Activated T-helper 9 cell treated with anti-CD3 and anti-CD28 coated beads, Interleukin-2, amount 50 U/mL, for 16 hours (primary cell): ENCODE data around the gene MATCAP1.
A peak's percentile ranks its signal among the peaks of the same experiment; 100 is the strongest.

Experiments used
- DNase-seq: peaks from one replicate; pipeline ENCODE4 v3.0.0-alpha.2; 2020; ENCODE audit warnings: low read depth

MATCAP1 gene

DNA sequence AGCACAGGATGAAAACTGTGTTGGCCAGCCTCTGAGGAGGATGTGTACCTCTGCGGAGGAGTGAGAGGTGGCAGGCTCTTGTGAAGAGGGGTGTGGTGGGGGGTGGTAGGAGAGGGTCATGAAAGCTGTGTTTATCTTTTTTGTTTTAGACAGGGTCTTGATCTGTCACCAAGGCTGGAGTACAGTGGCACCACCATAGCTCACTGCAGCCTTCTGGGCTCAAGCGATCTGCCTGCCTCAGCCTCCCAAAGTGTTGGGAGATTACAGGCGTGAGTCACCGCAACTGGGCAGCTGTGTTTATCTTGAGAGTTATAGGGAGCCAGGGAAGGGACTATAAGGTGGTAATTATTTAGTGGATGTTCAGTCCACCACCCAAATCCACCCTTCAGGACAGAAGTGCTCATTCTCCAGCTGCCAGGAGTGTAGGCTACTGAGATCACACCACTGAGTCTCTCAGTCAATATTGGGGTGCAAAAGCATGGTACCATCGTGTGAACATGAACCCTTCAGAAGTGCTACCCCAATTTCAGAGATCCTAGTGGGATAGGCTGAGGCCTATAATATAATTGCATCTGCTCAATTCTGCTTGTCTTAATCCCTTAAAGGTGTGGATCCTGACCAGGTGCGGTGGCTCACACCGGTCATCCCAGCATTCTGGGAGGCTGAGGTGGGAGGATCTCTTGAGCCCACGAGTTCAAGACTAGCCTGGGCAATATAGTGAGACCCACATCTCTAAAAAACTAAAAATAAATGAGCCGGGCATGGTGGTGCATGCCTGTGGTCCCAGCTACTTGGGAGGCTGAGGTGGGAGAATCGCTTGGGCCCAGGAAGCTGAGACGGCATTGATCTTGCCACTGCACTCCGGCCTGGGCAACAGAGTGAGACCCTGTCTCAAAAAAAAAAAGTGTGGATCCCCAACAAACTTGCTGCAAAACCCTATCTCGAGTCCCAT lies 7.0 kb upstream of the MATCAP1 start:
- DNase-seq = no peak

- DNase-seq = no peak
Measured at GRCh38 chr16:67190041-67190440, 6.3 kb upstream of the MATCAP1 start, which contains the start of gene EXOC3L1. Gene EXOC3L1, minus strand, starts transcription at chr16:67190136. Its CDS starts 460 bp downstream, at chr16:67189676.

DNA sequence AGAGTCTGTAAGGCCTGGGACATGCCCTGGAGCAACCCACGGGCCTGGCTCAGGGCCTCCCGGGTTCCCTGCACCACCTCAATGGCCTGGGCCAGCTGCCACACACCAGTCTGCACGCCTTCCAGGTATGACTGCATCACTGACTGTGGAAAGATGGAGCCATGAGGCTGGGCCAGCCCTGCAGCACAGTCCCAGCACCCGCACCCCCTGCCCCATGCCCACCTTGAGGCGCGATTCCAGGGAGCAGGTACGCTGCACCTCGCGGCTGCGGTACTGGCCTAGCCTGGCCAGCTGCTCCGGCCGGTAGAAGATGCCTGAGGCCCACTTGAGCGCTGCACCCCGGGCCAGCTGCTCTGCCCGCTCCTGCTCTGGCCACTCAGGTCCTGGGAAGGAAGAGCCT lies 5.0 kb upstream of the MATCAP1 start:
- no peak for DNase-seq

- no peak for DNase-seq
Measured at GRCh38 chr16:67188323-67188722, 4.6 kb upstream of the MATCAP1 start.

GRCh38 chr16:67187175-67187890 lies 3.6 kb upstream of the MATCAP1 start:
- no peak for DNase-seq

GRCh38 chr16:67186550-67186950 lies 2.8 kb upstream of the MATCAP1 start:
- DNase-seq = no peak

DNA sequence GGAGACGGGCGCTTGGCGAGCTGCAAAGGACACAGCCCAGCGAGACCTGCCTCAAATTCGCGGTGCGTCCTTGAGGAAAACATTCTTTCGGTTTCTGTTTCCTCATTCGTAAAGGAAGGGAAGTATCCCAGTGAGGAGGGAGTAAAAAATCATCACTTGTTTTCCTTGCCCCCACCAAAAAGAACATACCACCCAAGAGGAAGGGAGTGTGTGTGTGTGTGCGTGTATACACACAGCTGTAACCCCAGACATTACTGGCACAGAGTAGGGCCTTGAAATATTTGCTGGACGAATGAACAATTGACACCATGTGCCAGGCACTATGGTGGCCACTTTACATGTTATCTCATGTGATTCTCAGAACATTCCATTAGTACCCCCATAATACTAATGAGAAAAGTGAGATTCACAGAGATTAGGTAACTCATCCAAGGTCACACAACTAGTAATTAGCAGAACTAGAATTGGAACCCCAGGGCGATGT lies 1.9 kb upstream of the MATCAP1 start:
- DNase-seq = no peak

DNA sequence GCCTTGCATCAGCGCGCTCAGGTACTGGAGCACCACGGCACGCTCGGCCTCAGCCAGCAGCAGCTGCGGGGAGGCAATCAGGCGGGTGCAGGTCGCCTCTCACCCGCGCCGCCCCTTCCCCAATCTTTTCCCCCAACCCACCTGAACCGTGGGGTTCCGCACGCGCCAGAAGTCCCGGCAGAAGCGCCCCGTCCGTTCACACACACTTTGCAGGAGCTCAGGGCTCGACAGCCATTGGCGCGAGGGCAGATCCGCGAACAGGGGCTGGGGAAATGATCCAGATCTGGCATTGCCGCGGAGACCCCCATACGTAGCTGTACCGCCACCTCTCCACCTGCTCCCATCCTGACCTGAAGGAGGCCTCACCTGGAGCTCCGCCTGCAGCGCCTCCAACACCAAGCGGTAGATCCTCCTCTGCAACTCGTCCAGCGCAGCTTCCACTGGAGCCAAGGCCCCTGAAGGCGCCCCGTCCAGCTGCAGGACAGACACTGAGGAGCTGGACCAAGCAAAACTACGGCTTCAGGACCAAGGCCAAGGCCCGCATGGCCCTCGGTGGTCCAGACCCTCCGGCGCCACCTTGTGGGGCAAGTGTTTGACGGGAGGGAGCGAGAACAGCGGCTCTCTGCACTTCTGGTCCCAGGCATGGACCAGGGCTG lies 1.4 kb upstream of the MATCAP1 start:
- peak; percentile 75 for DNase-seq

GRCh38 chr16:67184453-67184994 lies 761 bp upstream of the MATCAP1 start:
- no peak for DNase-seq

- no peak for DNase-seq
Measured at GRCh38 chr16:67183284-67183626, 508 bp downstream of the MATCAP1 start.

- no peak for DNase-seq
Measured at GRCh38 chr16:67182288-67182687, 1.5 kb downstream of the MATCAP1 start.

DNA sequence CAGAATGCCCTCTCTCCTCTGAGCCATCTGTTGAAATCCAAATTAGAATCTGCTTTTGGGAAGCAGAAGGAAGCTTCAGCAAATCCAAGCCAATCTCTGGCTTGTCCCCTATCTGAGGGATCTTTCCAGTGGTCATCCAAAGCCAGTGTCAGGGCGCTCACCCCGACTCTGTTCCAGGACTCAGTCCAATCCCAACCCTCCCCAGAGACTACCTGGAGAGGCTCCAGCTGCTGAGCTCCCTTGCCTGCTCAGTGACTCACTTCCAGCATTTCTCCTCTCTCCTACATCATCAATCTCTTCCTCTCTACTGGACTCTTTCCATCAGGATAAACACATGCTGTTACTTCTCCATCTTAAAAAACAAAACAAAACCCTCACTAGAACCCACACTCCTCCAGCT lies 2.4 kb downstream of the MATCAP1 start:
- no peak for DNase-seq

DNA sequence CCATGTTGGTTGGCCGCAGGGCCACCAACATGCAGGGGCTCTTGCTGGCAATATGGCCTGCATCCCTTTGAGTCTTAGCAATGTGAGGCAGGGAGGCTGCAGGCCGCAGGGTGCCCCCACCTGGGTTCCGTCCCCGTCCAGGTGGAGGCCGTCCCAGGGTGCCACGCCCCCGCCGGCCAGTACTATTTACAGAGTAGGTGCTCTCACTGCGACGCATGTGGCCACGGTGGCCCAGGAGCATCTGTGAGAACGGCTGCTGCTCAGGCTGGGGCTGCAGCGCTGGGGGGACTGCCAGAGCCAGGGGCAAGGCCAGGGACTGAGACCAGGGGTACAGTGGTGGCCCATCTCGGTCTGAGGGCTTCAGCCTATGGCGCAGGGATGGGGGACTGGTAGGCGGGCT lies 3.6 kb downstream of the MATCAP1 start:
- no peak for DNase-seq

- no peak for DNase-seq
Measured at GRCh38 chr16:67179421-67180080, 4.2 kb downstream of the MATCAP1 start.

DNA sequence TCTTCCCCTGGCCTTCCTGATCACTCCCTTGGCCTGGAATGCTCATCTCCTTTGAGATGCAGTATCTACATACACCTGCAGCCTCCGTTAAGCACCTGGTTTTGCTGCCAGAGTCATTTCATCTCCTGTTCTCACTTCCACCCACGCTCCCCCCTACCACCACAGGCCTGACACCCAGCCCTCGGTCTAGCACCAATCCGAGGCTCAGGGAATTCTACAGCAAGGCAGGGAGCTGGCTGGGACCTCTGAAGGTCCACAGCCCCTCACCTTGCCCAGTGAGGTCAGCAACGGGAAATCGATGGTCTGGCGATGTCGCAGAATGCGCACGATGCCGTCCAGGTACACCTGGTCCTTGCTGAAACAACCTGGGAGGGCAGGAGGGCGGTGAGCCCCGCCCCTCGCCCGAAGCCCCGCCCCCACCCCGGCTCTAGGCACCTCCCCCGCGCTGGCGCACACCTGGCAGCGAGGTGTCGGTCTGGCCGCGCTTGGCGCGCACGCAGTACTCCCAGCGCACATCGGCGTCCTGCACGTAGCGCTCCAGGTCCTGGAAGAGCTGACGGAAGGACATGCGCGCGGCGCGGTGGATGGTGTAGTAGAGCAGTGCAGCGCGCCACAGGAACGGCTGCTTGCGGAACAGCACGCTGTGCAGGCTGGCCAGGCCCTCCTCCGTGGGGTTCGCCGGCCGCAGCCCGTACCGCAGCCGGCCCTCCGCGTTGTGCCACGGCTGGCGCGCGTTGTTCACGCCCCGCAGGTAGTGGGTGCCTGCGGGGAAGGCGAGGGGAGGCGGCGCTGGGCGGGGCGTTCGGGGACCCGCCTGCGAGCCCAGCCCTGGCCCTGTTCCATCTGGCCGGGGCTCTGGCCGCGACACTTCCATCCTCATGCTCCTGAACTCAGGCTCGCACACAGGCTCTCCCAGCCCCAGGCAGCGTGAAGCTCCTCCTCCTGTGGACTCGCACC lies 5.7 kb downstream of the MATCAP1 start:
- DNase-seq = peak; percentile 44

DNA sequence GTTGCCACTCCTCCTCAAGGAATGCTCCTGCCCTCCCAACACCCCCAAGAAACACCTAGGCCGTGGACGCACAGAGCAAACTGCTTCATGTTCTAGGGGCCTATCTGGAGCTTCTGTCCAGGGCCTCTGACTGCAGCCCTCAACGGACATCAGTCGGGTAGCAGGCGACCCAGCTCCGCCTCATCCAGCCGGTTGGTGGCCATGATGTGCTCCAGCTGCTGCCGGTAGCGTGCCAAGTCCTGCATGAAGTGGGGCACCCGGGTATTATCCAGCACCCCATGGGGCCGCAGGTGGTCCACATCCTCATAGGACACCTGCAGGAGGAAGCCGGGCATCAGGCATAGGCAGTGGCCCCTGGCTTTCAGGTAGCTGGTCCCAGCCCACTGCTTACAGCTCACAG lies 7.1 kb downstream of the MATCAP1 start:
- no peak for DNase-seq

DNA sequence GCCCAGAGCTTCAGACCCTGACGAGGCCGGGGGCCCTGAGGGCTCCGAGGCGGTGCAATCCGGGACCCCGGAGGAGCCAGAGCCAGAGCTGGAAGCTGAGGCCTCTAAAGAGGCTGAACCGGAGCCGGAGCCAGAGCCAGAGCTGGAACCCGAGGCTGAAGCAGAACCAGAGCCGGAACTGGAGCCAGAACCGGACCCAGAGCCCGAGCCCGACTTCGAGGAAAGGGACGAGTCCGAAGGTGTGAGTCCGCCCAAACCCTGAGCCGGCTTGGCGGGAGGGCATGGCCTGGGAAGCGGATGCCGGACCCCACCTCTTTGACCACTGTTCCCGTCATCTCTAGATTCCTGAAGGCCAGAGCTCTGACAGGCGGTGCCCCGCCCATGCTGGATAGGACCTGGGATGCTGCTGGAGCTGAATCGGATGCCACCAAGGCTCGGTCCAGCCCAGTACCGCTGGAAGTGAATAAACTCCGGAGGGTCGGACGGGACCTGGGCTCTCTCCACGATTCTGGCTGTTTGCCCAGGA lies 9.0 kb downstream of the MATCAP1 start:
- no peak for DNase-seq

GRCh38 chr16:67173808-67174705 lies 9.7 kb downstream of the MATCAP1 start:
- peak; percentile 47 for DNase-seq

DNA sequence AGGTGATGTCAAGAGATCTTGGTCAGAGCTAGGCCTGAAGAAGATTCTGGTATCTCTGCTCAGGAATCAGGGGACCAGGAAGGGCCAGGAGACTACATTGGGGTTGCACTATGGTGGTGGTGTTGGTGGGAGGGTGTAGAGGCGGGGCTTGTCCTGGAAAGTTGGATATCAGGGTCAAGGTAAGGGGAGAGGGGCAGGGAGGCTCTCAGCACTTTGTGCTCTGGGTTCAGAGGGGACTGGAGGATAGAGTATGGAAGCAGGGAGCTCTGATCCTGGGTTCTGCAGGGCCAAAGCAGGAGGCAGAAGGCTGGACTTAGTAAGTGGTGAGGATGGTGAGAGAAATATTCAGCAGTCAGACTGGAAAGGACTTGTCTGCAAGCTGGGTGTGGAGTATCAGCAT lies 10.4 kb downstream of the MATCAP1 start:
- DNase-seq = no peak
